NT2/D1 (cell line): ENCODE results near the gene DIS3L2.
"Not testable (repeated sequence)": the region's sequence is repeated elsewhere in the genome, so short reads cannot be mapped to it uniquely, and the experiment has no call there.

Experiments used
- DNase-seq: peaks from one replicate; pipeline ENCODE4 v3.0.0-alpha.2; 2011; ENCODE audit warnings: low read depth, low spot score
- H3K27me3 ChIP-seq: 2 replicates; pipeline ENCODE4 v1.6.0; 2011; ENCODE audit warnings: mild to moderate bottlenecking; ENCODE audit not compliant: insufficient read length, insufficient read depth
- H3K36me3 ChIP-seq: 2 replicates; pipeline ENCODE4 v1.6.1; 2011; ENCODE audit warnings: mild to moderate bottlenecking, low read length, mixed read lengths; ENCODE audit not compliant: insufficient read depth, insufficient read length
- H3K4me1 ChIP-seq: 2 replicates; pipeline ENCODE4 v1.5.1; 2011; ENCODE audit not compliant: insufficient read depth, insufficient read length
- H3K4me3 ChIP-seq: 2 replicates; pipeline ENCODE4 v1.5.1; 2011; ENCODE audit warnings: low read depth; ENCODE audit not compliant: insufficient read length
- H3K9ac ChIP-seq: 2 replicates; pipeline ENCODE4 v1.6.0; 2011; ENCODE audit warnings: low read depth; ENCODE audit not compliant: insufficient read length
- H3K9me3 ChIP-seq: 2 replicates; pipeline ENCODE4 v1.5.1; 2011; ENCODE audit warnings: mild to moderate bottlenecking, low read length; ENCODE audit not compliant: insufficient read depth
- SUZ12 ChIP-seq: IDR thresholded peaks from 2 replicates; pipeline ENCODE4 v1.6.1; 2011; ENCODE audit not compliant: insufficient read length, insufficient read depth; ENCODE audit errors: extremely low read depth
- YY1 ChIP-seq: IDR thresholded peaks from 2 replicates; pipeline ENCODE4 v1.6.1; 2011; ENCODE audit not compliant: insufficient read length, insufficient read depth
- ZNF274 ChIP-seq: IDR thresholded peaks from 2 replicates; pipeline ENCODE4 v1.6.1; 2011; ENCODE audit warnings: mild to moderate bottlenecking, low read depth, low read length

Gene DIS3L2

DNA sequence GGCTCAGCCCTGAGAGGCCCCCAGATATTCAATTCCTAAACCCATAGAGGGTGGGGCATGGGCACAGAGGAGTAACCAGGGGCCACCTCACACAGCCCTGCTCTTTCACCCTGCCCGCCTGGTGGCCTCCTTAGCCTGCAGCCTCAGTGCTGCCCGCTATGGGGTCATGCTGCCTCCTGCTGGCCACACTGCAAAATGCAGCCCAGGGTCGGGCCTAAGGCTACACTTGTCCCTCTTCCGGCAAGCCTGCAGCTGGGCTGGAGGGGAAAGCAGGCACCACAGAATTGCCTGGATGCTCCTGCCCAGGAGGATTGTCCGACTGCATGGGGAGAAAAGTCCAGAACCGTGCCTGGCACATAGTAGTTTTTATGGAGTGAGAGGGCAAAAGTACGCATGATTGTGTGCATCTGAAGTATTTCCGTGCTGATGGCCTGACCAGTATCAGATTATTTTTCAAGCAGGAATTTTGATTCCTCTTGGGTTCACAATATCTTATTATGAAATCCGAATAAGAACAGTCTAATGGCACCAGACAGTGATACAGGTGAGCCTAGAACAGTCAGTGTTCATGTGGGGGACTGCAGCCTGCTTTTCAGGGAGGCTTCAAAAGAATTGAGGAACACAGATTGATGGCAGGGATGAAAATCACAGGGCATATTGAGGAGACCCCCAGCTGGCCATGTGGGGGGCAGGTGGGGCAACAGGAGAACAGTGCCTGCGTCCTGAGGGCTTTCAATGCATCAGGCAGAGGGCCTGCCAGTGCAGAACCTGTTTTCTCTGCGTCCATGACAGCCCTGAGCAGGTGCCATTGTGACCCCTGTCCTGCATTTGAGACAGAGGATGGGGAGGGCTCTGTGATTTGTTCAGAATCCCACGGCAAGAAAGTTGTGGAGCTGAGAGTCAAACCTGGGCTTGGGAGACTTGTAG lies 365.9 kb downstream of the DIS3L2 start:
- H3K27me3 ChIP-seq, result no peaks in the 10 kb centered on the region
- peaks cover 21% of the 10 kb centered on the region for H3K4me1 ChIP-seq
- no peak for TF ChIP-seq ZNF274
- TF ChIP-seq YY1, result no peak
- no peak for TF ChIP-seq SUZ12
- no peaks in the 10 kb centered on the region for H3K9me3 ChIP-seq
- no peaks in the 10 kb centered on the region for H3K36me3 ChIP-seq
- peak; percentile 72 for DNase-seq
- no peak overlapping the region for H3K4me3 ChIP-seq
- no peak overlapping the region for H3K9ac ChIP-seq

DNA sequence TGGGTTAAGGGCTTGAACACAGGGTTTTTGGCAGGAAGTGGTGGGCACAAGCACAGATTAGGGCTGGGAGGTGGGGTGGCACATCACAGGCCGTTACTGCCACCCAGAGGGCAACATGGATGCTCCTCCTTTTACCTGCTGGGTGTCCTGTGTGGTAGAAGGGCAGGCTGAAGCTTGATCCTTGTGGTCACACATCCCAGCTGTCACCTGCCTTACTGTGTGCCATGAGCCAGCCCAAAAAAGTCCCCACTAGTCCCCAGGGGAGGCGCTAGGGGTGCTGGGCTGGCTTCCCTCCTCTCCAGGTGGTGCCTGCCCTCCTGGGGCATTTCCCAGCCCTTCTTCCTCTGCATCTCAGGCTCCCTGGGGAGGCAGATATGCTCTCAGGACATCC lies 366.5 kb downstream of the DIS3L2 start:
- TF ChIP-seq YY1, result no peak
- TF ChIP-seq ZNF274, result no peak
- TF ChIP-seq SUZ12, result no peak
- H3K4me1 ChIP-seq, result peaks cover 25% of the 10 kb centered on the region
- H3K27me3 ChIP-seq, result no peaks in the 10 kb centered on the region
- H3K36me3 ChIP-seq, result no peaks in the 10 kb centered on the region
- no peak overlapping the region for H3K9ac ChIP-seq
- DNase-seq, result no peak
- no peaks in the 10 kb centered on the region for H3K9me3 ChIP-seq
- no peak overlapping the region for H3K4me3 ChIP-seq

DNA sequence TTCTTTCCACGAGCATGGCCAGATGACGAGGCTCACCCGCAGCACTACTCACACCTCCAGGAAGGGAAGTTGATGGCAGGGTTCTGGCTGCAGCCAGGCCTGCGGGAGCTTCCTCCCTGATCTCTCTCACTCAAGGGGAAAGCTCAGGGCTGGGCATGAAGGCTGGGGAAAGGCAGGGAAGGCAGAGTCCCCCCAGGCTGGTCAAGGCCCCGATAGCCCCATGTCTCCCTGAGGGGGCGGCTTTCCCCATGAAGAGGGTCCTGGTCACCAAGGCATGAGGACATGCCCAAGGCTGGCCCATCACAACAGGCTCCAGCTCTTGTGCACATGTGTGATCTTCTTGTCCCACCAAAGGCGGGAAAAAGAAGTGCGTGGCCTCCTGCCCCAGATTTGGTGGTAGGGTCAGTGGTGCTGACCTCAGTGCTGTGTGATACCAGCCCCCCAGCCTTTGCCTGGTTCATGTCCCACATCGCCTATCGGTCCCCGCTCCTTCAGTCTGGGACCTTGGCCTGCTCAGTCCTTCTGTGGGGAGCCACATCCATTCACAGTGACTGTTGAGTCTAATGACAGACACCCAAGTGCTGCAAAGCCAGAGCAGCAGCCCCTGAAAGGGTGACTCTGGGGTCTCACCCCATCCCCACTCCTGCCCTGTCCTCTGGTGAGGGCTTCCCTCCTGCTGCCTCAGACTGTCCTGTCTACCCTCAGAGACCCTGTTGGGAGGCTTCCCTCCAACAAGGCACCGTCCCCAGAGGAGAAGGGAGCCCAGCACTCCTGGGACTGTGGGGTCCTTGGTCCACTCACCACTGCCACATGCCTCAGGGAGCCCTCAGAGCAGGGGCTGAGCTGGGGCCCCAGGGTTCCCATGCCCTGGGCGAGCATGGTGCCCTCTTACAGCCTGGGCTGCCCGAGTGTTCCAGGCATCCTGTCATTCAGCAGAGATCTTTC lies 367.3 kb downstream of the DIS3L2 start:
- Histone ChIP-seq H3K9me3 (no peaks in the 10 kb centered on the region), H3K4me3 (no peak overlapping the region), H3K36me3 (no peaks in the 10 kb centered on the region), H3K27me3 (no peaks in the 10 kb centered on the region), H3K4me1 (peaks cover 31% of the 10 kb centered on the region), H3K9ac (no peak overlapping the region)
- no peak for TF ChIP-seq YY1
- no peak for TF ChIP-seq SUZ12
- no peak for TF ChIP-seq ZNF274
- DNase-seq, result no peak

DNA sequence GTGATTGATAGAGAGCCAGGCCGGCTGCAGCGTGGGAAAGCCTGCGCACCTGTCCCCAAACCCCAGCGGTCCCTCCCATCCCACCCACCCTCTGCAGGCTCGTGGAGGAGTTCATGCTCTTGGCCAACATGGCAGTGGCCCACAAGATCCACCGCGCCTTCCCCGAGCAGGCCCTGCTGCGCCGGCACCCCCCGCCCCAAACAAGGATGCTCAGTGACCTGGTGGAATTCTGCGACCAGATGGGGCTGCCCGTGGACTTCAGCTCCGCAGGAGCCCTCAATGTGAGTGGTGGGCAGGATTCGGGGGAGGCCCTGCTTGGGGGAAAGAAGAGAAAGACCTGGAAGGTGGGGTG lies 368.2 kb downstream of the DIS3L2 start:
- DNase-seq, result no peak
- TF ChIP-seq SUZ12 (no peak), YY1 (no peak), ZNF274 (no peak)
- H3K4me1 ChIP-seq, result peaks cover 31% of the 10 kb centered on the region
- H3K4me3 ChIP-seq, result no peak overlapping the region
- H3K9me3 ChIP-seq, result no peaks in the 10 kb centered on the region
- H3K9ac ChIP-seq, result no peak overlapping the region
- no peaks in the 10 kb centered on the region for H3K36me3 ChIP-seq
- no peaks in the 10 kb centered on the region for H3K27me3 ChIP-seq

DNA sequence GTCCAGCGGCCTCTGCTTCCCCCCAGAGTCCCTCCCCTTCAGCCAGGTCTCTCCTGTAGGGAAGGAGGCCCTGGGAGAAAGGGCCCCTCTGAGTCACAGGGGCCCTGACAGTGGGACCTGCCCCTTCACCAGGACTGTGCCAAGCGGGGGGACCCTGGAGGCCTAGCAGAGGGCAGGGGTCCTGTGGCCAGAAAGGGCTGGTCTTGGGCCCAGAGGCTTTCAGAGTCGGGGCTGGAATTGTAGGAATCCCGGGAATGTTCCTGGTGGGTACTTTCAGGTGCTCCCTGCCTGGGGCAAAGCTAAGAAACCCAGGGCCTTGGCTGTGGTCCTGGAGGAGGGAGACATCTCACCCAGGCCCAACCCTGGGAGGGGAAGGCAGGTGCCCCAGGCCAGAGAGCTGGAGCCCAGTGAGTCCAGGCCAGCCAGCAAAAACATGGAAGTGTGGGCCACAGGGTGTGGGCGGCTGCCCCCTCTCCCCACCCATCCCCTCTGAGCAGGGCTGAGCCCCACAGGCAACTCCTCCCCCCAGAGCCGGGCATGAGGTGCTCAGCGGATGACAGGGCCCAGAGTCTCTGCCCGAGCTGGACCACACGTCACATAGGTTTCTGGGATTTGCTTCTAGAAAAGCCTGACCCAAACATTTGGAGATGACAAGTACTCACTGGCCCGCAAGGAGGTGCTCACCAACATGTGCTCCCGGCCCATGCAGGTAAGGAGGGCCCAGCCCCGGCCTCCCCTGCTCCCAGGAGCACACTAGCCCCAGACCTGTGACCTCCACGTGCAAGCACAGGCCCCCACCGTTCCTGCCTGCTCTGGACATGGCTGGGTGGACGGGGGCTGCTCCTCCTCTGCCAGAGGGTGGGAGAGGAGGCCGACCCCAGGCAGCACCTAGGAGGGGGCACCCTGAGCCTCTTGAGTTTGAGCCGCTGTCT lies 368.8 kb downstream of the DIS3L2 start:
- Histone ChIP-seq H3K27me3 (no peaks in the 10 kb centered on the region), H3K4me1 (peaks cover 33% of the 10 kb centered on the region), H3K9me3 (no peaks in the 10 kb centered on the region), H3K4me3 (no peak overlapping the region), H3K36me3 (no peaks in the 10 kb centered on the region), H3K9ac (no peak overlapping the region)
- TF ChIP-seq YY1, result no peak
- TF ChIP-seq SUZ12, result no peak
- no peak for TF ChIP-seq ZNF274
- DNase-seq, result peak; percentile 43

DNA sequence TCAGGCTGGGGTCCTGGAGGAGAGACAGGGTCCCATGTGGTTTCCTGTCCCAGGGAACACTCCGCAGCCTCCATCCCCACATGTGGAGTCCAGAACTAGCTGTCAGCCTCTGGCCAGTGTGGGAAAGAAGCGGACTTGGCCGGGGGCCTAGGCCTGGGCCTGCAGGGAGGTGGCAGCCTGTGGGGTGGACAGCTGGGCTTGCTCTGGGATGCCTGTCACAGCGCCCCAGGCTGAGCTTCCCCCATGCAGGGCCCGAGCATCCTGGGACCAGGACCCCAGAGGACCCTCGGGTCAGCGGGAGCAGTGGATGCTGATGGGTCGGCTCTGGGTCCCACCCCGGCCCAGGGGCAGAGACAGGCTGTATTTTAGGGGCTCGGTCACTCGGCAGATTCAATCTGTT lies 369.5 kb downstream of the DIS3L2 start:
- H3K36me3 ChIP-seq, H3K9ac ChIP-seq, H3K27me3 ChIP-seq, H3K4me3 ChIP-seq, DNase-seq, H3K9me3 ChIP-seq: not testable (repeated sequence)
- H3K4me1 ChIP-seq, result peaks cover 33% of the 10 kb centered on the region

DNA sequence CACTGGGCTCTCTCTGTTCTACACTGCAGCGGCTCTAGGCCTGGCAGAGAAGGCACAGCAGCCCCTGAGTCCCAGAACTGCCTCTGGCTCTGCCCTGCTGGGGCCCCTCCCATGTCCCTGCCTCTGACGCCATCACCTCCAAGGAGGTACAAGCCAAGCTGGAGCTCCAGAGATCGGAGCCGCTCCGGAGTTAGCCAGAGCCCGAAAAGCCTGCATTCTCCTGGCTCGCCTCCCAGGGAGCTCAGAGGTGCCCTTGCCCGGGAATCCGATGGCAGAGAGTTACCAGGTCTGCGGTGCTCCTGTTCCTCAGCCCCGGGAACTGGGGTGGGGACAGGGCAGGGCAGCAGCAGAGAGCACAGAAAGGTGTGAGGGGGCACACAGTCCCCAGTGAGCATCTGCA lies 370.1 kb downstream of the DIS3L2 start:
- not testable (repeated sequence) for H3K36me3 ChIP-seq, H3K27me3 ChIP-seq, H3K9me3 ChIP-seq, H3K4me3 ChIP-seq, DNase-seq, H3K9ac ChIP-seq
- H3K4me1 ChIP-seq, result peaks cover 30% of the 10 kb centered on the region

DNA sequence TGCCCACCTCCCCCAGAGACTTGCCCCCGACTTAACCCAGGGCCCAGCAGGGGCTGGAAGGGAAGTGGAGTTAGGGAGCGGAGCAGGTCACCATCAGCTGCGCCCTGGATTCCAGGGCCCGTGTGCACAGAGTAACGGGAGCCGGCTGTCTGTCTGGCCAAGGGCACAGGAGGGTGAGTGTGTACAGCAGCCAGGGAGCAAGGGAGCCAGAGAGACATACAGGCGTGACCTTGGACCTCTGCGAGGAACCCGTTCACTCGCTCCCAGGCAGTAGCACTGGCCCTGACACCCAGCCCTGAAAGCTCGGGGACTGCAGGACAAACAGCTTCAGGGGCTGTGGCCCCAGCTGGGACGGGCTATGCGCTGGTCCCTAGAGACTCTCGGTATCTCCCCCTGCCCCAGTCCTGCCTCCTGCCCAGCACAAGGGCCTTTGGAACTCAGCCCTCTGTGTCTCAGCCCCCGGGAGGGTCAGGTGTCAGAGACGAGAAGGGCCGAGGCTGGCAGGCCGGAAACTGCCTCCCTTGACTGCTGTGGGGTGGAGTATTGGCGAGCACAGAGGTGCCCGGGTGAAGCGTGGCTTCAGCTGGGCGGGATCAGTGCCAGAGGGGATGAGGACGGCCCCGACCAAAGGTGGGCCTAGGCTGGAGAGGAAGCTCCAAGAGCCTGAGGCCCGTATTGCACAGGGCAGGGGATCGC lies 370.9 kb downstream of the DIS3L2 start:
- H3K36me3 ChIP-seq, H3K4me3 ChIP-seq, DNase-seq, H3K9ac ChIP-seq, H3K9me3 ChIP-seq, H3K27me3 ChIP-seq: not testable (repeated sequence)
- H3K4me1 ChIP-seq, result peaks cover 28% of the 10 kb centered on the region
